ENCODE measurements around the gene NAALADL2. TPM values are rescaled to one million over a fixed set of nuclear protein-coding genes. Genes with fewer than 3 reads are reported as not detected.

NAALADL2 gene
- total RNA-seq, 1 experiment from 2014 or later, result 1.6 TPM

DNA sequence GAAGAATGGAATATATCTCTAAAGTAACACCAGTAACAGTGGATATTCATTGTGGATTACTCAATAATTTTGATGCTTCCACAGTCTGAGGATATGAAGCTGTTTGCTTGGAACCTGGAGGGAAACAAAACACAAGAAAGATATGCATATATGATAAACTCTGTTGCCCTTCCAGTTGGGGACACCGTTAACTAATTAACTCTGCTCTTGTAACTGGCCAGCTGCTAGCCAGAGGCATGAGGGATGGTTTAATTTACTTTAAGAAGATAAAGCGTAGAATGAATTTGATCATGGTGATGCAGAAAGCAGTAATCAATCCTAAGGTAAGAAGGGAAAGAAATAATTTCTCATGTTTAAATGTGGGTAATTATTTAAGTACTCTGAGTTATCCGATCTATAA is 442.6 kb downstream of the NAALADL2 start:
- Histone ChIP-seq H3K14ac (ENCODE audit: insufficient read depth, low read length) (no peak overlapping the region), H3K79me2 (ENCODE audit: insufficient read depth, low read length) (no peaks in the 10 kb centered on the region), H4K8ac (replicated peaks; ENCODE audit: insufficient read length, low read depth, low read length) (no peak overlapping the region), H2BK12ac (ENCODE audit: insufficient read length, low read depth, low read length) (no peak overlapping the region), H3K4me2 (ENCODE audit: insufficient read depth, insufficient read length, low read length) (no peak overlapping the region), H3K9ac (ENCODE audit: extremely low read depth, insufficient read length, low read length) (no peak overlapping the region), H3K27ac (ENCODE audit: insufficient read length, low read depth, low read length) (no peak overlapping the region), H3K23me2 (ENCODE audit: insufficient read length, low read depth, low read length, poor library complexity, severe bottlenecking) (no peaks in the 10 kb centered on the region), H3K56ac (ENCODE audit: insufficient read length, low read depth, low read length) (no peak overlapping the region), H3K4me1 (ENCODE audit: insufficient read depth, low read length) (no peaks in the 10 kb centered on the region), H3K79me1 (ENCODE audit: insufficient read depth, low read depth, low read length, poor library complexity, severe bottlenecking) (no peaks in the 10 kb centered on the region), H2BK15ac (ENCODE audit: low read depth, low read length) (no peak overlapping the region), H2BK5ac (ENCODE audit: insufficient read length, low read length) (no peak overlapping the region), H4K5ac (ENCODE audit: insufficient read length, low read depth, low read length) (no peak overlapping the region), H4K20me1 (ENCODE audit: control insufficient read depth, insufficient read depth, insufficient read length) (no peaks in the 10 kb centered on the region), H3K18ac (ENCODE audit: insufficient read length, low read depth, low read length) (no peak overlapping the region), H3K23ac (ENCODE audit: insufficient read length, low read depth, low read length) (no peak overlapping the region), H4K91ac (ENCODE audit: insufficient read length, low read depth, low read length) (no peak overlapping the region), H3T11ph (ENCODE audit: low read length) (no peak overlapping the region), H2AFZ (ENCODE audit: low read length) (no peak overlapping the region), H3K9me3 (ENCODE audit: control insufficient read depth, low read depth, low read length) (no peaks in the 10 kb centered on the region), H2BK120ac (ENCODE audit: low read depth, low read length, poor library complexity, severe bottlenecking) (no peak overlapping the region), H3K4ac (ENCODE audit: low read depth, low read length) (no peak overlapping the region), H2BK20ac (ENCODE audit: low read depth, low read length, poor library complexity, severe bottlenecking) (no peak overlapping the region), H2AK5ac (ENCODE audit: insufficient read length, low read length) (no peak overlapping the region), H3K27me3 (ENCODE audit: insufficient read depth, low read length) (no peaks in the 10 kb centered on the region)
- DNase-seq, result no peak
- TF ChIP-seq, protein P1, sequence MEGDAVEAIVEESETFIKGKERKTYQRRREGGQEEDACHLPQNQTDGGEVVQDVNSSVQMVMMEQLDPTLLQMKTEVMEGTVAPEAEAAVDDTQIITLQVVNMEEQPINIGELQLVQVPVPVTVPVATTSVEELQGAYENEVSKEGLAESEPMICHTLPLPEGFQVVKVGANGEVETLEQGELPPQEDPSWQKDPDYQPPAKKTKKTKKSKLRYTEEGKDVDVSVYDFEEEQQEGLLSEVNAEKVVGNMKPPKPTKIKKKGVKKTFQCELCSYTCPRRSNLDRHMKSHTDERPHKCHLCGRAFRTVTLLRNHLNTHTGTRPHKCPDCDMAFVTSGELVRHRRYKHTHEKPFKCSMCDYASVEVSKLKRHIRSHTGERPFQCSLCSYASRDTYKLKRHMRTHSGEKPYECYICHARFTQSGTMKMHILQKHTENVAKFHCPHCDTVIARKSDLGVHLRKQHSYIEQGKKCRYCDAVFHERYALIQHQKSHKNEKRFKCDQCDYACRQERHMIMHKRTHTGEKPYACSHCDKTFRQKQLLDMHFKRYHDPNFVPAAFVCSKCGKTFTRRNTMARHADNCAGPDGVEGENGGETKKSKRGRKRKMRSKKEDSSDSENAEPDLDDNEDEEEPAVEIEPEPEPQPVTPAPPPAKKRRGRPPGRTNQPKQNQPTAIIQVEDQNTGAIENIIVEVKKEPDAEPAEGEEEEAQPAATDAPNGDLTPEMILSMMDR (conservative IDR thresholded peaks at IDR 0.05), result no peak
- Mint-ChIP-seq H3K4me3 (no peak overlapping the region), H3K27ac (no peak overlapping the region), H3K4me1 (no peaks in the 10 kb centered on the region), H3K36me3 (ENCODE audit: insufficient read depth in 1 of 3, low read depth in 3 of 3) (peaks cover 0 to 5% (median 0%) of the 10 kb centered on the region in 3 experiments; a peak in 3 of 7 replicates), H3K9me3 (peaks cover 0 to 6% of the 10 kb centered on the region in 2 experiments; a peak in 3 of 5 replicates), H3K27me3 (ENCODE audit: low read depth) (no peaks in the 10 kb centered on the region; the same call in 1 of the 2 replicates)
- no CpG with 5 or more reads among the region's 3 CpGs for WGBS (ENCODE audit: extremely low coverage, insufficient read length, low lambda C conversion rate)

Data from H9 (cell line).